B cell (primary cell): ENCODE measurements around the gene PPT2.

ENCODE experiments used
- CTCF ChIP-seq: fragments of 200-600 bp; IDR thresholded peaks from one replicate; pipeline ENCODE4 v1.8.0; 2022; ENCODE audit warnings: antibody characterized with exemption, mild to moderate bottlenecking
- EZH2 ChIP-seq: IDR thresholded peaks from 2 replicates; pipeline ENCODE4 v1.6.1; 2012; ENCODE audit warnings: borderline replicate concordance, low read depth, mild to moderate bottlenecking, moderate library complexity, low read length; ENCODE audit not compliant: insufficient read depth, poor library complexity, severe bottlenecking

DNA sequence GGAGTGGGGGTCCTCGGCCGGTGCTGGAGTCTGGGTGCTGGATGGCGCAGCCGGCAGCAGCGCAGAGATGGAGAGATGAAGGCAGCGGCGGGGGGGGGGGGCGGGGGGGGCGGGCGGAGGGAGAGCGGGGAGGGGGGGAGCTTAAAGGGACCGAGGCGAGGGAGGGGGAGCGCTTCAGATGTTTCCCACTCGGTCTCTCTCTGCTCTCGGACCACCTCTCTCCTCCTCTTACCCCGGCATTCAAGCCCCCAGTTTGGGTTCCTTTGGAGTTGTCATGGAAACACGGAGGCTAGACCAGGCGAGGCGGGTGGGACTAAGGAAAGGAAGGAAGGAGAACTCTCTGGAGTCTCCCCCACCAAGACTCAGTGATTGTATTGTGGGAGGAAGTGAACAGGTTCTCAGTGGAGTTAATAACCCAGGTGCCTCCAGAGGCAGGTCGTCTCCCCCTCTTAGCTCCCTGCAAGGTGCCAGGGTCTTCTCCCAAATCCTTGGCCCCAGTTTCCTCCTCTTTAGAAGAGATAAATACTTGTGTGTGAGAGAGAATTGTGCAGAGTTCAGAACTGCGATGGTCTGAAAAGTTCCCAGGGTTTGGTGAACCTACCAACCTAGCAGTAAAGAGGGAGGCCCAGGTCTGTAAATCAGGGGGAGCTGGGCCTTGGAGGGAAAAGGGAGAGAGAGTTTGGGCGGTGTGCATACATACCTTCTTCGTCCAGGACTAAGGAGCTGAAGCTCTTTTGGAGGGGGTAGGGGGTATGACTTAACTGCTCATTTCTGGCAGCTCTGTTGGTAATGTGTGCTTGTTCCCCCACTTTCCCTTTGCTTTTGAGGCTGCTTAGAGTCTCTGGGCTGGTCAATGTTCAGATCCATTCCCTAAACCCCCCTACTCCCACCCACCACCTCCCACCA lies 1.8 kb upstream of the PPT2 start, which contains the start of gene PRRT1:
- no peak for TF ChIP-seq CTCF
- TF ChIP-seq EZH2: no peak
